Gastroesophageal sphincter (tissue), 3 donors: ENCODE measurements around the gene HOXD13.

Experiments
- CTCF ChIP-seq, 4 experiments: fragments of 200-600 bp in 2 of 4; fragments of 450-650 bp in 2 of 4; sonication (generic) in 1 of 4; IDR thresholded peaks; one replicate each; pipeline ENCODE4 v1.5.1; 2017 to 2019; ENCODE audit warnings: antibody characterized with exemption in 4 of 4, mild to moderate bottlenecking in 2 of 4, moderate library complexity in 2 of 4
- POLR2AphosphoS5 ChIP-seq: sonication (generic); formaldehyde crosslinking; IDR thresholded peaks from one replicate; pipeline ENCODE4 v1.6.1; 2017; ENCODE audit warnings: antibody characterized with exemption

GRCh38 chr2:176078541-176079284 lies 13.8 kb upstream of the HOXD13 start:
- TF ChIP-seq POLR2AphosphoS5 (no peak), CTCF (IDR thresholded peaks at IDR 0.05) (no peak)
